Measurements from ENCODE around the gene CDK11A. TPM values are rescaled to one million over a fixed set of nuclear protein-coding genes. Genes with fewer than 3 reads are reported as not detected.

CDK11A gene
- total RNA-seq, 2 experiments from 2014 or later = 206 to 217 TPM

Other genes starting within 250 kb of the CDK11A start
- gene ATAD3A, start 212.2 kb downstream of the CDK11A start, total RNA-seq = 10 to 100 TPM; 17.0 to 19.5 TPM
- 1 to 10 TPM in 1 of 2 experiments, under 1 TPM in 1; 0.75 to 1.5 TPM for gene TMEM240, start 183.7 kb downstream of the CDK11A start, total RNA-seq
- 100 to 1,000 TPM in 1 of 2 experiments, 10 to 100 TPM in 1; 95.4 to 101 TPM for gene SSU72, start 149.5 kb downstream of the CDK11A start, total RNA-seq
- gene FNDC10, start 124.2 kb downstream of the CDK11A start, total RNA-seq = 1 to 10 TPM; 1.0 to 1.3 TPM
- gene MIB2, start 108.9 kb downstream of the CDK11A start, total RNA-seq = 10 to 100 TPM; 58.3 to 59.4 TPM
- gene MMP23B, start 92.2 kb downstream of the CDK11A start, total RNA-seq = 1 to 10 TPM; 3.0 to 3.7 TPM
- gene CDK11B, start 65.4 kb downstream of the CDK11A start, total RNA-seq = 10 to 100 TPM; 49.8 to 52.0 TPM
- 10 to 100 TPM; 43.9 to 45.3 TPM for gene SLC35E2B, start 31.6 kb downstream of the CDK11A start, total RNA-seq
- 10 to 100 TPM; 19.9 to 25.1 TPM for gene NADK, start 54.1 kb upstream of the CDK11A start, total RNA-seq
- gene GNB1, start 166.7 kb upstream of the CDK11A start, total RNA-seq = 100 to 1,000 TPM; 138 to 149 TPM
- gene CALML6, start 190.9 kb upstream of the CDK11A start, total RNA-seq = under 1 TPM; 0.47 to 0.69 TPM
- 1 to 10 TPM in 1 of 2 experiments, under 1 TPM in 1; 0.49 to 1.9 TPM for gene TMEM52, start 194.9 kb upstream of the CDK11A start, total RNA-seq